ENCODE data around the gene UGT2B15. TPM values are rescaled to one million over a fixed set of nuclear protein-coding genes. Genes with fewer than 3 reads are reported as not detected.
A peak's percentile ranks its signal among the peaks of the same experiment; 100 is the strongest.
"Not testable (repeated sequence)": the region's sequence is repeated elsewhere in the genome, so short reads cannot be mapped to it uniquely, and the experiment has no call there.

Gene UGT2B15
- total RNA-seq, 1 donor from 2014 or later, result not detected

- Histone ChIP-seq H3K4me1 (no peaks in the 10 kb centered on the region), H3K4me2 (no peak overlapping the region), H3K9me3 (ENCODE audit: low read depth) (no peaks in the 10 kb centered on the region), H4K20me1 (ENCODE audit: low read depth) (no peaks in the 10 kb centered on the region), H3K36me3 (no peaks in the 10 kb centered on the region), H3K9ac (no peak overlapping the region), H3K4me3 (no peak overlapping the region), H3K27me3 (no peaks in the 10 kb centered on the region), H3F3A (ENCODE audit: low read depth) (no peaks in the 10 kb centered on the region), H3K79me2 (ENCODE audit: low read depth) (no peaks in the 10 kb centered on the region), H3K27ac (no peak overlapping the region), H2AFZ (replicated peaks) (no peak overlapping the region)
- Mint-ChIP-seq H3K36me3 (no peaks in the 10 kb centered on the region), H3K9me3 (no peaks in the 10 kb centered on the region), H3K27me3 (ENCODE audit: insufficient read depth, low read depth) (no peaks in the 10 kb centered on the region), H3K27ac (no peak overlapping the region), H3K4me1 (no peaks in the 10 kb centered on the region), H3K4me3 (no peak overlapping the region)
- no peak for TF ChIP-seq EZH2 (IDR thresholded peaks at IDR 0.05)
- no peak for TF ChIP-seq EZH2phosphoT487 (IDR thresholded peaks at IDR 0.05)
- no peak for TF ChIP-seq CTCF (IDR thresholded peaks at IDR 0.05)
- DNase-seq (ENCODE audit: low spot score), result no peak
Observed at GRCh38 chr4:68714400-68714799, 43.9 kb upstream of the UGT2B15 start.

- Histone ChIP-seq H3K4me2 (no peak overlapping the region), H3K9ac (no peak overlapping the region), H2AFZ (replicated peaks) (no peak overlapping the region), H3K4me3 (no peak overlapping the region), H3K79me2 (ENCODE audit: low read depth) (no peaks in the 10 kb centered on the region), H3K36me3 (no peaks in the 10 kb centered on the region), H3K4me1 (no peaks in the 10 kb centered on the region), H3K9me3 (ENCODE audit: low read depth) (no peaks in the 10 kb centered on the region), H3K27ac (no peak overlapping the region), H3K27me3 (no peaks in the 10 kb centered on the region), H4K20me1 (ENCODE audit: low read depth) (no peaks in the 10 kb centered on the region), H3F3A (ENCODE audit: low read depth) (no peaks in the 10 kb centered on the region)
- H3K9me3 Mint-ChIP-seq, result no peaks in the 10 kb centered on the region
- H3K4me3 Mint-ChIP-seq, result no peak overlapping the region
- no peaks in the 10 kb centered on the region for H3K27me3 Mint-ChIP-seq (ENCODE audit: insufficient read depth, low read depth)
- H3K27ac Mint-ChIP-seq, result no peak overlapping the region
- no peaks in the 10 kb centered on the region for H3K4me1 Mint-ChIP-seq
- no peak for DNase-seq (ENCODE audit: low spot score)
- no peaks in the 10 kb centered on the region for H3K36me3 Mint-ChIP-seq
- no peak for TF ChIP-seq CTCF (IDR thresholded peaks at IDR 0.05)
- no peak for TF ChIP-seq EZH2 (IDR thresholded peaks at IDR 0.05)
- TF ChIP-seq EZH2phosphoT487 (IDR thresholded peaks at IDR 0.05), result no peak
Observed at GRCh38 chr4:68712207-68712606, 41.8 kb upstream of the UGT2B15 start.

- peaks cover 3% of the 10 kb centered on the region for H3K9me3 Mint-ChIP-seq
- Histone ChIP-seq H3K9me3 (ENCODE audit: low read depth) (no peaks in the 10 kb centered on the region), H3K4me1 (no peaks in the 10 kb centered on the region), H3K4me3 (no peak overlapping the region), H4K20me1 (ENCODE audit: low read depth) (no peaks in the 10 kb centered on the region), H3K27ac (no peak overlapping the region), H3K27me3 (no peaks in the 10 kb centered on the region), H3F3A (ENCODE audit: low read depth) (no peaks in the 10 kb centered on the region), H2AFZ (replicated peaks) (no peak overlapping the region), H3K79me2 (ENCODE audit: low read depth) (no peaks in the 10 kb centered on the region), H3K4me2 (no peak overlapping the region), H3K36me3 (no peaks in the 10 kb centered on the region), H3K9ac (no peak overlapping the region)
- peaks cover 5% of the 10 kb centered on the region for H3K27me3 Mint-ChIP-seq (ENCODE audit: insufficient read depth, low read depth)
- no peak overlapping the region for H3K27ac Mint-ChIP-seq
- no peak for DNase-seq (ENCODE audit: low spot score)
- H3K4me3 Mint-ChIP-seq, result no peak overlapping the region
- TF ChIP-seq EZH2phosphoT487 (IDR thresholded peaks at IDR 0.05), result no peak
- no peak for TF ChIP-seq CTCF (IDR thresholded peaks at IDR 0.05)
- TF ChIP-seq EZH2 (IDR thresholded peaks at IDR 0.05), result no peak
- H3K36me3 Mint-ChIP-seq, result no peaks in the 10 kb centered on the region
- peaks cover 3% of the 10 kb centered on the region for H3K4me1 Mint-ChIP-seq
Observed at GRCh38 chr4:68708566-68708965, 38.1 kb upstream of the UGT2B15 start.

- not testable (repeated sequence) for H2AFZ ChIP-seq (replicated peaks); H3K4me1 Mint-ChIP-seq; H3K9ac ChIP-seq; H4K20me1 ChIP-seq (ENCODE audit: low read depth); H3K27me3 ChIP-seq; H3K36me3 ChIP-seq; H3K27ac Mint-ChIP-seq; H3K4me2 ChIP-seq; H3F3A ChIP-seq (ENCODE audit: low read depth); H3K79me2 ChIP-seq (ENCODE audit: low read depth); H3K4me3 ChIP-seq; H3K9me3 ChIP-seq (ENCODE audit: low read depth); H3K9me3 Mint-ChIP-seq; H3K27me3 Mint-ChIP-seq (ENCODE audit: insufficient read depth, low read depth); H3K4me3 Mint-ChIP-seq; H3K27ac ChIP-seq; H3K4me1 ChIP-seq; H3K36me3 Mint-ChIP-seq
- DNase-seq (ENCODE audit: low spot score), result peak; percentile 1
Observed at GRCh38 chr4:68703168-68703567, 32.7 kb upstream of the UGT2B15 start.

All from neural progenitor cell (in vitro differentiated cells).